Activated naive CD8-positive, alpha-beta T cell treated with anti-CD3 and anti-CD28 coated beads, Interleukin-2, amount 50 U/mL, for 16 hours (primary cell): Measurements from ENCODE around the gene EVA1C.
"Not testable (repeated sequence)": the region's sequence is repeated elsewhere in the genome, so short reads cannot be mapped to it uniquely, and the experiment has no call there.

Source experiments
- DNase-seq: peaks from one replicate; pipeline ENCODE4 v3.0.0-alpha.2; 2020; ENCODE audit warnings: low read depth, low spot score

Gene EVA1C

GRCh38 chr21:32424674-32425073 lies 12.2 kb downstream of the EVA1C start:
- no peak for DNase-seq

DNA sequence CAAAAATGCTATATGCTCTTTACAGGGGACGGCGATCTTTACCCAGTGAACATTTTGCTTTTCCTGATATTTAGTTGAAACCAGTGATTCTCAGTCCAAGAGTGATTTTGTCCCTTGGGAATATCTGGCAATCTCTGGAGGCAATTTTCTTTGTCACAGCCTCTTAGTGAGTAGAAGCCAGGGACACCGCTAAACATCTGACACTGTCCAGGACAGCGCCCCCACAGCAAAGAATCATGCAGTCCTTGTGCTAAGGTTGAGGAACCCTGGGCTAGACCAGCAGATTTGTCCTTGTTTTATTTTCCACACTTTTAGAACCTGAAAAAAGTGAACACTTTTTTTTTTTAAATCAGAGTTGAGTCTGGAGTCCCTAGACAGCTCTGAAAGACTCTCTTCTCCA lies 13.1 kb downstream of the EVA1C start:
- no peak for DNase-seq

GRCh38 chr21:32426066-32426465 lies 13.6 kb downstream of the EVA1C start:
- DNase-seq, result no peak

- DNase-seq, result no peak
These were observed 14.1 kb downstream of the EVA1C start for GRCh38 chr21:32426592-32427051.

GRCh38 chr21:32427958-32428623 lies 15.6 kb downstream of the EVA1C start:
- DNase-seq, result no peak

DNA sequence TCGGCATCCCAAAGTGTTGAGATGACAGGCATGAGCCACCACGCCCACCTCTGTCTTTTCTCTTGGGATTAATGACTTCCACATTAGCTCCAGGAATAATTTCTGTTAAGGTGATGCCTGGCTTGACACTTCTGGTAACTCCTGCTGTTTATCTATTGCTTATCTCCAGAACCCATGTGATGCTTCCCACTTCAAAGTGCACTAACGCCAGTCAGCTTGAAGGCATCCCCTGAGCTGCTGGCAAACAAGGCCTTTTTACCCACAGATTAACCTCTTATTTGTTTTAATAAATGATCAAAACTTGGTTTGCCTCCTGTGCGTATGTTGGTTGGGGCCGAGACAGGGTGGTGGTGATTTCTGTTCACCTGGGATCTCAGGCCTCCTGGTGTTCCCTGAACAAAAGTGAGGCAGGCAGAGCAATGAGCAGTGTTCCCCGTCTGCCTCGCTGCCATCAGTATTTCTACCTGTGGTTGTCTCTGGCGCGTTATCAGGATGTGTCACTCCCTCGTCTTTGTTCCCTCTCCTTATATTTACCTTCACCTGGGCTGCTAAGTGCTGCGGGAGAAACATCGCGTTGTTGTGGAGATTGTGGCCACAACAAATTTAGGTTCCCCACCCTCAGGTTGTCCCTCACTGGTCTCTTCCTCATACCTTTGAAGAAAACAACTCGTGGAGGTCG lies 20.6 kb downstream of the EVA1C start:
- not testable (repeated sequence) for DNase-seq

DNA sequence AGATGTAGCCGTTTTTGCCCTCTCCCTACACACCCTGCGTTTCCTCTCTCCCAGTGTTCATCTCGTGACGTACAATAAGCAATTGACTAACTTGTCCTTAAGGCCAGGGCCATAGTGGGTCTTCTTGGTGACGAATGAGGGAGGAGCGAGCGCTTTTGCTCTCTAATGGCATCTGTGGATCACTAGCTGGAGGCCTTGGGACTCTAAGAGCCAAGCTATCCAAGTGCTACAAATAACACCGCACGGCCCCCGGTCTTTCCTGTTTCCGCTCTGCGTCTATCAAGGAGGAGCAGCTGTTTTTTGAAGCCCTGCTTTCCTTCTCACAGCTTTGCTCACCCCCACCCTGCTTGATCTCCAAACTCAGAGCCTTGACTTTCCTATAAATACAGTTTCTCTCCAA lies 25.2 kb downstream of the EVA1C start:
- no peak for DNase-seq

- DNase-seq, result no peak
These were observed 30.2 kb downstream of the EVA1C start for GRCh38 chr21:32442566-32443318.

GRCh38 chr21:32445101-32445500 lies 32.6 kb downstream of the EVA1C start:
- DNase-seq, result no peak

DNA sequence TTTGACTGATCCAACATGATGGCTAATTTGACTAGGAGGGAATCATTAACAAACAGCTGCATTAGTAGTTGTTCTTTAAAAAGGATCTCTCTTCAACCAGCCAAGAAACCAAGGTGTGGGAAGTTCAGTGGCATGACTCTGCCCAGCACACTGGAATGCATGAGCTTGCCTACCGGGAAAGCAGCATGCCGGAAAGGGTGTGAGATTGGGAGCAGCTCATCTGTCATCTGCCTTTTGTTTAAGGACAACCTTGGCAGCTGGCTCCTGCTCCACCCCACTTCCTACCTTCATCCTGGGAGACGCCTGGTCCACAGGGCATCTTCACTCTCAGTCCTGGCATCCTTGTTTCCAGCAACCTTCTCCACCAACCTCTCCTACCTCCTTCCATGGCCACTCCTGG lies 33.9 kb downstream of the EVA1C start:
- not testable (repeated sequence) for DNase-seq

- no peak for DNase-seq
These were observed 34.7 kb downstream of the EVA1C start for GRCh38 chr21:32447224-32447623.

GRCh38 chr21:32448803-32449594 lies 36.5 kb downstream of the EVA1C start:
- DNase-seq, result no peak

DNA sequence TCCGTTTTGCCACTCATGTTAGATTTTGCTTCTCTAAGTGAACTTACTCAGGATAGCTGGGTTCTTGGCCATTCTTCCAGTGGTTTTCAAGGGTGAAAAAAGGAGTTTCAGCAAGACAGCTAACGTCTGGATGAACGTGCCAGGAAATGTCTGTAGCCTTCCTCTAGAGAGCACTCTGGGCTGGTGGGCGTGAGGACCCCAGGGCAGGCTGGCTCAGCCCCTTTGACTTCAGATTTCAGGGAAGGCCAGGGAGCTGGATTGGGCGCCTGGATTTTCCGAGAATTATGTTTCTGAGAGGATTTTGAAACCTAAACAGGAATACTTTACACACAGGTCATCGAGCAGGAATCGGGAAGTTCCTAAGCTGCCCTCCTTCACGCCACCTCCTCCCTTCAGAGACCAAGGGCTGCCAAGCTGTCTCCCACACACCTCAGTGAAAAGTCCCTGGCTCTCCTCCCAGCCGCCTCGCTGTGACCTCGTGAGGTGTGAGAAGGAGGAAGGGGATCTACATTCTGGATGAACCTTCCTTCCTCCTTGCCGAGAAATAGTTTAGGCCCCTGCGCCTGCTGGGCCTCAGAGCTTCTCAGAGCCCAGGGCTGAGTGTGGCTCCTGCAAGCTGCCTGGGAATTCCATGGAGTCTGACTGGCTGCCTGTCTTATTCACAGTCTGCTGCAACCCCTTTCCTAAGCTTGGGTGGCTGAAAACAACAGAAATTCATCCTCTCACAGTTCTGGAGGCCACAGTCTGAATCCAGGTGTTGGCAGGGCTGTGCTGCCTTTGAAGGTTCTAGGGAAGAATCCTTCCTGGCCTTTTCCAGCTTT lies 38.6 kb downstream of the EVA1C start:
- DNase-seq, result not testable (repeated sequence)

GRCh38 chr21:32452191-32452590 lies 39.7 kb downstream of the EVA1C start:
- not testable (repeated sequence) for DNase-seq

- DNase-seq, result no peak
These were observed 40.1 kb downstream of the EVA1C start for GRCh38 chr21:32452641-32453040.

DNA sequence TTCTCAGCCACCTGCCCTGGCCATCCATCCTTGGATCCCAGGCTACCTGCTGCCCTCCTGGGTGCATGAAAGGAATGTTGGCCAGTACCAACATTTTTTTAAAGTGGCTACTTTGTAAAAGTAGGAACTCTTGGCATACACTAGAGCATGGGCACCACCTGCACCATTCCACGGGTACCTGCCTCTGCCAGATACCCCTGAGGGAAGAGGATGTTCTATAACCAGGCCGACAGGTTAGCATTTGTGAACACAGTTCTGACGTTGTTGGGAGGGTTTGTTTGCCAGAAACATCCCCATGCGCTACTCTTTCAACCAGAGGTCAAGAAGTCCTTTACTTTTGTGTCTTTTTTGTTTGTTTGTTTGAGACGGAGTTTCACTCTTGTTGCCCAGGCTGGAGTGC lies 43.0 kb downstream of the EVA1C start:
- DNase-seq, result no peak

- no peak for DNase-seq
These were observed 44.0 kb downstream of the EVA1C start for GRCh38 chr21:32456497-32456918.

- no peak for DNase-seq
These were observed 44.9 kb downstream of the EVA1C start for GRCh38 chr21:32457360-32457840.

DNA sequence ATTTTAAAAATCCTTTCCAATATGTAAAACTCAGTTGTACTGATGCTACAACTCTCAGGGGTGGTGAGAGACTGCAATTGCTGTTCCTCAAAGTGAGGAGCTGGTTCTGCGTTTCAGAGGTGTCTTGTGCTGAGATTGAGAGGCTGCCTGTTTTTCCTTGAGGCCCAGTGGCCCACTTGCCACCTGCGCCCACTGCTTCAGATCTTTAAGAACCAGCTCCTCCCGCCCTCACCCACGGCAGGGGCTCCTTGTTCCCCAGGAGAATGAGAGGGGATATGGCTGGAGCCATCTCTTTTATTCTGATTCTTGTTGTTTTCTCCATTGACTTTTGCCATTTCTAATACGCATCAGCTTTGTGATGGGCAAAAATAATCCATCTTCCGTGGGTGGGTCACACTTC lies 45.5 kb downstream of the EVA1C start:
- DNase-seq, result no peak

DNA sequence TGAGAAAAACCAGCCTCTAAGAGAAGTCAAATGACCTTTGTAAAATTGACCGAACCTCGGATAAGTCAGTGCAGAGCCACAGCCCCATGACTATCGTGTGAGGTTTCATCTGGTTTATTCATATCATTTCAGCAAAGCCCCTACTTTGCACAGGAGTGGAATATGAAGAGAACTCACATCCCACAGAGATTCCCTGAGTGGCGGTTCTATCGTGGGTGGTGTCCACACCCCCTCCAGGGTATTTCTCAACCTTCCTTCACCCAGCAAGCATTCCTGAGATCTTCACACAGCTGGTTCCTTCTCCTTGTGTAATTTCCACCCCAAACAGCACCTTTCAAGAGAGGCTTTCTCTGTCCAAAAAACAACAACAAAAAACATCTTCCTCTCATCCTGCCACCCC lies 47.5 kb downstream of the EVA1C start:
- DNase-seq, result no peak

DNA sequence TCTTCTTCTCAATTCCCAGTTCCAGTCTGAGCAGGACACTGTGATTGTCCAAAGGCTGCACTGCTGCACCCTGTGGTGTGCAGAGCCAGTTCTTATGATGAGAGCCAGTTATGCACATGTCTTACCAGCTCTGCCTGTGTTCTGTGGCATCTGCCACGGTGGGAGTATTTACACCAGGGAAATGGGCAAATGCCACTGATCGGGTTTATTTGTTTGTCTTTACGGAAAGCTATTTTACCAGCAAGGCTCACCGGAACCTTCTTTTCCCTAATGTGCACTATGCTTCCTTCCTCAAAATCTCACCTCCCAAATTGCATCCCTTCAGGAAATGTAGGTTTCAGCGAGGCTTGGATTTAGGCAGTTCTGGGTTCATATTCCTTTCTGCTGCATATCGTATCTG lies 49.0 kb downstream of the EVA1C start:
- DNase-seq, result no peak
